ENCODE measurements around the gene LYRM2. TPM values are rescaled to one million over a fixed set of nuclear protein-coding genes. Genes with fewer than 3 reads are reported as not detected.

The LYRM2 gene
- total and polyA plus RNA-seq, 5 donors from 2014 or later, result 21.8 to 81.4 (median 65.5) TPM

DNA sequence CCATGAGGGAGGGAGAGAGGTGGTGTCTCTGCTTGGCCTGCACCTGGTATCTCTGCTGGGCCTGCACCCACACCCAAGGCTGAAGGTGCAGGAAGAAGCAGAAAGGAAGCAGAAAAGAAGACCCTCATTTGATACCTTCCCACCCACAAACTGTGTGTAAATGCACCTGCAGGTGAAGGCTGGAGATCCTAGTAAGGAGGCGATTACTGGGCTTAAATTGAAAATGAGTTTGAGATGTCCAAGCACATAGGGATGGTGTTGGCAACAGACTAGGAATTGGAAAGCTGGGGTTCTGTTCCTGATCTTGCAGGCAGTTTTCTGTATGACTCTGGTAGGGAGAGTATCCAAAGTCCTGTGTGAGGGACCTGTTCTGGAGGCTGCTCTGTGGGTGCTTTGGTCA lies 74.7 kb downstream of the LYRM2 start:
- peaks cover 7% of the 10 kb centered on the region for H3K27me3 Mint-ChIP-seq

GRCh38 chr6:89562093-89562973 lies 76.2 kb downstream of the LYRM2 start:
- Histone ChIP-seq H3K9me3 (ENCODE audit: control insufficient read depth in 2 of 2, low read length in 2 of 2) (no peaks in the 10 kb centered on the region), H3K4me3 (ENCODE audit: low read depth, low read length) (no peak overlapping the region), H3K4me1 (ENCODE audit: control insufficient read depth, insufficient read depth, low read length, poor library complexity, severe bottlenecking) (no peaks in the 10 kb centered on the region), H3K27me3 (ENCODE audit: control insufficient read depth, insufficient read depth, low read length) (peaks cover 4% of the 10 kb centered on the region), H3K36me3 (ENCODE audit: control insufficient read depth, insufficient read depth, low read length) (no peaks in the 10 kb centered on the region), H3K27ac (ENCODE audit: insufficient read depth, low read length, poor library complexity, severe bottlenecking) (no peak overlapping the region)
- Mint-ChIP-seq H3K36me3 (no peaks in the 10 kb centered on the region), H3K27ac (no peak overlapping the region), H3K4me3 (no peak overlapping the region), H3K9me3 (peaks cover 0 to under 1% (median 0%) of the 10 kb centered on the region in 7 donors), H3K4me1 (no peaks in the 10 kb centered on the region), H3K27me3 (peaks cover 12% of the 10 kb centered on the region)
- ATAC-seq (ENCODE audit: low read depth in 2 of 2), result no peak
- no peak for DNase-seq

More for the DNA sequence above, 74.7 kb downstream of the LYRM2 start:
- H3K36me3 ChIP-seq (ENCODE audit: control insufficient read depth, insufficient read depth, low read length), result no peaks in the 10 kb centered on the region
- no peak for ATAC-seq (ENCODE audit: low read depth in 2 of 2)
- peaks cover 4% of the 10 kb centered on the region for H3K27me3 ChIP-seq (ENCODE audit: control insufficient read depth, insufficient read depth, low read length)
- no peak overlapping the region for H3K27ac ChIP-seq (ENCODE audit: insufficient read depth, low read length, poor library complexity, severe bottlenecking)
- Mint-ChIP-seq H3K4me3 (no peak overlapping the region), H3K9me3 (no peaks in the 10 kb centered on the region), H3K4me1 (no peaks in the 10 kb centered on the region), H3K36me3 (no peaks in the 10 kb centered on the region), H3K27ac (peak overlapping the region in 1 of 3 donors; percentile 32)
- DNase-seq, result no peak
- no peak overlapping the region for H3K4me3 ChIP-seq (ENCODE audit: low read depth, low read length)
- no peaks in the 10 kb centered on the region for H3K9me3 ChIP-seq (ENCODE audit: control insufficient read depth in 2 of 2, low read length in 2 of 2)
- H3K4me1 ChIP-seq (ENCODE audit: control insufficient read depth, insufficient read depth, low read length, poor library complexity, severe bottlenecking), result no peaks in the 10 kb centered on the region

DNA sequence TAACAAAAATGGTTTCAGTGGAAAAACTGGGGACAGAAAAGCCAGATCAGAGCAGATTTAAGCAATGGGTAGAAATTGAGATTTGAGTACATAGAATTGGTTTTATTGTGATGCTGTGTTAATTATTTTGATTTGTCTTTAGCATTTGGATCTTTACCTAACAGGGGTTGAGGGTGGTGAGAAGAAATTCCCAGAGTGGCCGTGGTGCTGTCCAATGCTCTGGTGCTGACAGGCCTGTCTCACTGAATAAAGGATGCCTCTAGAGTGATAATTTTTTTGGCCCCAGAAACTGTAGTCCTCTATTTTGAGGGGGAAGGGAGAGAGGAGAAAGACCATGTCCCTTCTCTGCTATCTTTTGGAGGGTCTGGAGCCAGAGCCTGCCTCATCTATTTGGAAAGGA lies 79.1 kb downstream of the LYRM2 start:
- no peak overlapping the region for H3K4me3 ChIP-seq (ENCODE audit: low read depth, low read length)
- H3K27ac Mint-ChIP-seq, result no peak overlapping the region
- no peaks in the 10 kb centered on the region for H3K36me3 ChIP-seq (ENCODE audit: control insufficient read depth, insufficient read depth, low read length)
- H3K4me3 Mint-ChIP-seq, result no peak overlapping the region
- H3K4me1 ChIP-seq (ENCODE audit: control insufficient read depth, insufficient read depth, low read length, poor library complexity, severe bottlenecking), result no peaks in the 10 kb centered on the region
- no peak overlapping the region for H3K27ac ChIP-seq (ENCODE audit: insufficient read depth, low read length, poor library complexity, severe bottlenecking)
- H3K9me3 Mint-ChIP-seq, result peaks cover 0 to 5% (median 0%) of the 10 kb centered on the region in 7 donors
- H3K36me3 Mint-ChIP-seq, result no peaks in the 10 kb centered on the region
- no peaks in the 10 kb centered on the region for H3K4me1 Mint-ChIP-seq
- peaks cover 7% of the 10 kb centered on the region for H3K27me3 ChIP-seq (ENCODE audit: control insufficient read depth, insufficient read depth, low read length)
- no peaks in the 10 kb centered on the region for H3K9me3 ChIP-seq (ENCODE audit: control insufficient read depth in 2 of 2, low read length in 2 of 2)
- peaks cover 19% of the 10 kb centered on the region for H3K27me3 Mint-ChIP-seq
- DNase-seq (no peak), ATAC-seq (ENCODE audit: low read depth in 2 of 2) (no peak)

GRCh38 chr6:89555806-89556205 lies 82.7 kb downstream of the LYRM2 start:
- peaks cover 5% of the 10 kb centered on the region for H3K27me3 ChIP-seq (ENCODE audit: control insufficient read depth, insufficient read depth, low read length)
- ATAC-seq (ENCODE audit: low read depth in 2 of 2), result no peak
- Mint-ChIP-seq H3K36me3 (no peaks in the 10 kb centered on the region), H3K4me3 (no peak overlapping the region), H3K27me3 (peaks cover 19% of the 10 kb centered on the region), H3K4me1 (no peaks in the 10 kb centered on the region), H3K9me3 (peaks cover 0 to 5% (median 0%) of the 10 kb centered on the region in 7 donors), H3K27ac (no peak overlapping the region)
- no peaks in the 10 kb centered on the region for H3K9me3 ChIP-seq (ENCODE audit: control insufficient read depth in 2 of 2, low read length in 2 of 2)
- no peak overlapping the region for H3K27ac ChIP-seq (ENCODE audit: insufficient read depth, low read length, poor library complexity, severe bottlenecking)
- H3K4me1 ChIP-seq (ENCODE audit: control insufficient read depth, insufficient read depth, low read length, poor library complexity, severe bottlenecking), result no peaks in the 10 kb centered on the region
- H3K36me3 ChIP-seq (ENCODE audit: control insufficient read depth, insufficient read depth, low read length), result no peaks in the 10 kb centered on the region
- no peak overlapping the region for H3K4me3 ChIP-seq (ENCODE audit: low read depth, low read length)
- no peak for DNase-seq

DNA sequence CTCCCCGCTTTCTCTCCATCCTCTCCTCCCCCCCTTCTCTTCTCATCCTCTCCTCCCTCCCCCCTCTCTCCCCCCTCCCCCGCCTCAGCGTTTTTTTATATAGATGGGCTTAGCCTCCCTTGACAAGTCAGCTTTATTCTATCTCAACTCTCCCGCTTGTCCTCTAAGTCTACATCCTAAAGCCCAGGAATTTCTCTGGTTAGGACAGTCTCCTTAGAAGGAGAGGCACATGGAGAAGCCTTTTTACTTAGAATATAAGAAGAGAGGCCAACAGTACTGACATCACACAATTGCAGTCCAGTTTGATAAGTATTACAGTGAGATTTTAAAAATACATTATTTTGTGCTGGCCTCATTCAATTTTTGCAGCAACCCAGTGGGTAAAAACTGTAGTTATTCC lies 83.5 kb downstream of the LYRM2 start:
- Histone ChIP-seq H3K36me3 (ENCODE audit: control insufficient read depth, insufficient read depth, low read length) (no peaks in the 10 kb centered on the region), H3K4me1 (ENCODE audit: control insufficient read depth, insufficient read depth, low read length, poor library complexity, severe bottlenecking) (no peaks in the 10 kb centered on the region), H3K4me3 (ENCODE audit: low read depth, low read length) (no peak overlapping the region), H3K9me3 (ENCODE audit: control insufficient read depth in 2 of 2, low read length in 2 of 2) (no peaks in the 10 kb centered on the region), H3K27ac (ENCODE audit: insufficient read depth, low read length, poor library complexity, severe bottlenecking) (no peak overlapping the region), H3K27me3 (ENCODE audit: control insufficient read depth, insufficient read depth, low read length) (peaks cover 5% of the 10 kb centered on the region)
- Mint-ChIP-seq H3K4me3 (no peak overlapping the region), H3K27ac (no peak overlapping the region), H3K36me3 (no peaks in the 10 kb centered on the region), H3K9me3 (peaks cover 0 to 5% (median 0%) of the 10 kb centered on the region in 7 donors), H3K27me3 (peaks cover 13% of the 10 kb centered on the region), H3K4me1 (no peaks in the 10 kb centered on the region)
- ATAC-seq (ENCODE audit: low read depth in 2 of 2), result no peak
- DNase-seq, result no peak

DNA sequence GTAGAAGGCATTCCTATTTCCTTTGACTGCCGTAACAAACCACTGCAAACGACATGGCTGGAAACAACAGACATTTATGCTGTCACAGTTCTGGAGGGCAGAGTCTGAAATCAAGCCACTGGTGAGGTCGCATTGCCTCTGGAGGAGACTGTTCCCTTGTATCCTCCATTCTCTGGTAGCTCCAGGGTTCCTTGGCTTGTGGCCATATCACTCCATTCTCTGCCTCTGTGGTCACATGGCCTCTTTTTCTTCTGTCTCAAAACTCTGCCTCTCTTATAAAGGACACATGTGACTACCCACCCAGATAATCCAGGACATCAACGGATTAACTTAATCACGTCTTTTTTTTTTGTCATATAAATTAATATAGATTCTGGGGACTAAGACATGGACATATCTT lies 84.4 kb downstream of the LYRM2 start:
- H3K27me3 ChIP-seq (ENCODE audit: control insufficient read depth, insufficient read depth, low read length), result peaks cover 5% of the 10 kb centered on the region
- no peak overlapping the region for H3K27ac Mint-ChIP-seq
- ATAC-seq (ENCODE audit: low read depth in 2 of 2) (no peak), DNase-seq (no peak)
- H3K4me3 ChIP-seq (ENCODE audit: low read depth, low read length), result no peak overlapping the region
- H3K9me3 Mint-ChIP-seq, result peaks cover 0 to 5% (median 0%) of the 10 kb centered on the region in 7 donors
- H3K27me3 Mint-ChIP-seq, result peaks cover 12% of the 10 kb centered on the region
- H3K4me1 Mint-ChIP-seq, result no peaks in the 10 kb centered on the region
- H3K36me3 ChIP-seq (ENCODE audit: control insufficient read depth, insufficient read depth, low read length), result no peaks in the 10 kb centered on the region
- no peak overlapping the region for H3K27ac ChIP-seq (ENCODE audit: insufficient read depth, low read length, poor library complexity, severe bottlenecking)
- no peak overlapping the region for H3K4me3 Mint-ChIP-seq
- no peaks in the 10 kb centered on the region for H3K36me3 Mint-ChIP-seq
- no peaks in the 10 kb centered on the region for H3K9me3 ChIP-seq (ENCODE audit: control insufficient read depth in 2 of 2, low read length in 2 of 2)
- no peaks in the 10 kb centered on the region for H3K4me1 ChIP-seq (ENCODE audit: control insufficient read depth, insufficient read depth, low read length, poor library complexity, severe bottlenecking)

DNA sequence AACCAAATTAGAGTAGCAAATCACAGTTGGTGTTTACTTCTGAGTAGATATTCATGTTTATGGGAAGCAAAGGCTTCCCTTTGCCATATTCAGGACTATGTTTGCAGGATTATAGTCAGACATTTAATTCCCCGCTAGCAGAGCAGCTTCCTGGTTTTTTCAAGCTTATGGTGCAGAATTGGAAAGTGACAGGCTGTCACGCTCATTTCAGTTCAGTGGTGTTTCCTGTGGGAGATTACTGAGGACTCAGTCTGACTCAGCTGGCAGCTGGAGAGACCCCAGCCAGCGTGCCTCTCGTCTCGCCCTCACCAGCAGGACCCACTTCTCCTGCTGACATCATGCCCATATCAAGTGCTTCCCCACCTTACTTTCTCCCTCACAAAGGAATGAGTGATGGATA lies 85.1 kb downstream of the LYRM2 start:
- Histone ChIP-seq H3K4me1 (ENCODE audit: control insufficient read depth, insufficient read depth, low read length, poor library complexity, severe bottlenecking) (no peaks in the 10 kb centered on the region), H3K27me3 (ENCODE audit: control insufficient read depth, insufficient read depth, low read length) (peaks cover 3% of the 10 kb centered on the region), H3K27ac (ENCODE audit: insufficient read depth, low read length, poor library complexity, severe bottlenecking) (no peak overlapping the region), H3K36me3 (ENCODE audit: control insufficient read depth, insufficient read depth, low read length) (no peaks in the 10 kb centered on the region), H3K9me3 (ENCODE audit: control insufficient read depth in 2 of 2, low read length in 2 of 2) (no peaks in the 10 kb centered on the region), H3K4me3 (ENCODE audit: low read depth, low read length) (no peak overlapping the region)
- no peak for DNase-seq
- Mint-ChIP-seq H3K27me3 (peaks cover 9% of the 10 kb centered on the region), H3K27ac (no peak overlapping the region), H3K4me1 (no peaks in the 10 kb centered on the region), H3K4me3 (no peak overlapping the region), H3K9me3 (peaks cover 0 to 5% (median 0%) of the 10 kb centered on the region in 7 donors), H3K36me3 (no peaks in the 10 kb centered on the region)
- no peak for ATAC-seq (ENCODE audit: low read depth in 2 of 2)

DNA sequence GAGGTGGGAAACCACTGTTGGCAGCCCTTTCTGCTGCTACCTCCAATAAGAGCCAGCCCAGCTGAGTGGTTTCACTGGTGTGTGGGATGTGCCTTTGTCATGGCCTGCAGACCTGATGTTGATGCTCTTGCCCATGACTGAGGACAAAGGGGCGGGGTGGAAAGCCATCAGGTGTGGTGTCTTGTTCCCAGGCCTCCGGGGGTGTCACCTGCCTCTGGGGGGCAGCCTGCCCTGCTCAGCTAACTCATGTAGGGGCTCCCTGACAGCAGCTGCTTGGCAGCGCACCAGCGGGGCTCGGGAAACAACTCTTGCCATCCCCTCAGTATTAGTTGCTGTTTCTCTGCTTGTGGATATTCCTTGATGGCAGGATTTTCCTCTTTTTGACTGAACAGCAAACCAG lies 91.3 kb downstream of the LYRM2 start:
- DNase-seq, result no peak
- Histone ChIP-seq H3K27ac (ENCODE audit: insufficient read depth, low read length, poor library complexity, severe bottlenecking) (no peak overlapping the region), H3K27me3 (ENCODE audit: control insufficient read depth, insufficient read depth, low read length) (no peaks in the 10 kb centered on the region), H3K4me3 (ENCODE audit: low read depth, low read length) (no peak overlapping the region), H3K4me1 (ENCODE audit: control insufficient read depth, insufficient read depth, low read length, poor library complexity, severe bottlenecking) (no peaks in the 10 kb centered on the region), H3K9me3 (ENCODE audit: control insufficient read depth in 2 of 2, low read length in 2 of 2) (no peaks in the 10 kb centered on the region), H3K36me3 (ENCODE audit: control insufficient read depth, insufficient read depth, low read length) (no peaks in the 10 kb centered on the region)
- no peaks in the 10 kb centered on the region for H3K36me3 Mint-ChIP-seq
- ATAC-seq (ENCODE audit: low read depth in 2 of 2), result no peak
- H3K27ac Mint-ChIP-seq, result no peak overlapping the region
- H3K27me3 Mint-ChIP-seq, result no peaks in the 10 kb centered on the region
- no peak overlapping the region for H3K4me3 Mint-ChIP-seq
- H3K9me3 Mint-ChIP-seq, result no peaks in the 10 kb centered on the region
- no peaks in the 10 kb centered on the region for H3K4me1 Mint-ChIP-seq

Measured in CD4-positive, CD25-positive, alpha-beta regulatory T cell (primary cell).